OCI-M2 (cell line): ENCODE results near the gene MINDY4.
"Not testable (repeated sequence)": the region's sequence is repeated elsewhere in the genome, so short reads cannot be mapped to it uniquely, and the experiment has no call there.

Experiments used
- DNase-seq: peaks from one replicate; lab custom pipeline; 2025; ENCODE audit not compliant: unreplicated experiment; lab: John Stamatoyannopoulos, UW

The MINDY4 gene

DNA sequence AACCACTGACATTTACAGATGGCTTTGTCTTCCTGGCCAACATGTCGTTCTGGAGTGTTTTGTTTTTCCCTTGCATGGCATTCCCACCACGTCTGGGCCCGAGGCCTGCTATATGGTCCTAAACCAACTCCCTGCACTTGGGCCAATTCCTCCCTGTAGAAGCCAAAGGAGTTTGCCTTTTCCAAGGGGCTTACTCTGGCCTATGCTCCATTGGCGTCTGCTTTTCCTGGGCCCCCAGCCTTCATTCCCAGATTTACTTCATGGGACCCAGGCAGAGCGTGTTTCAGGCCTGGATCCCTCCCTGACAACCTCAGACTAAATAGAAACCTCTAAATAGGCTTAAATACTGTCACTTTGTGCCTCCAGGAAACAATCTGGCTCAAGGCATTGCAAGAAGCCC is 60.7 kb downstream of the MINDY4 start:
- no peak for DNase-seq

DNA sequence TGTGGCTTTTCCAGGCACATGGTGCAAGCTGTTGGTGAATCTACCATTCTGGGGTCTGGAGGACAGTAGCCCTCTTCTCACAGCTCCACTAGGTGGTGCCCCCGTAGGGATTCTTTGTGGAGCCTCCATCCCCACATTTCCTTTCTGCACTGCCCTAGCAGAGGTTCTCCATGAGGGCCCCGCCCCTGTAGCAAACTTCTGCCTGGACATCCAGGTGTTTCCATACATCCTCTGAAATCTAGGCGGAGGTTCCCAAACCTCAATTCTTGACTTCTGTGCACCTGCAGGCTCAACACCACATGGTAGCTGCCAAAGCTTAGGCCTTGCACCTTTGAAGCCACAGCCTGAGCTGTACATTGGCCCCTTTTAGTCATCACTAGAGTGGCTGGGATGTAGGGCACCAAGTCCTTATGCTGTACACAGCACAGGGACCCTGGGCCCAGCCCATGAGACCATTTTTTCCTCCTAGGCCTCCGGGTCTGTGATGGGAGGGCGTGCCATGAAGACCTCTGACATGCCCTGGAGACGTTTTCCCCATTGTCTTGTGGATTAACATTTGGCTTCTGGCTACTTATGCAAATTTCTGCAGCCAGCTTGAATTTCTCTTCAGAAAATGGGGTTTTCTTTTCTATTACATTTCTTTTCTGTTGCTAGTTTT is 62.9 kb downstream of the MINDY4 start:
- DNase-seq = not testable (repeated sequence)

DNA sequence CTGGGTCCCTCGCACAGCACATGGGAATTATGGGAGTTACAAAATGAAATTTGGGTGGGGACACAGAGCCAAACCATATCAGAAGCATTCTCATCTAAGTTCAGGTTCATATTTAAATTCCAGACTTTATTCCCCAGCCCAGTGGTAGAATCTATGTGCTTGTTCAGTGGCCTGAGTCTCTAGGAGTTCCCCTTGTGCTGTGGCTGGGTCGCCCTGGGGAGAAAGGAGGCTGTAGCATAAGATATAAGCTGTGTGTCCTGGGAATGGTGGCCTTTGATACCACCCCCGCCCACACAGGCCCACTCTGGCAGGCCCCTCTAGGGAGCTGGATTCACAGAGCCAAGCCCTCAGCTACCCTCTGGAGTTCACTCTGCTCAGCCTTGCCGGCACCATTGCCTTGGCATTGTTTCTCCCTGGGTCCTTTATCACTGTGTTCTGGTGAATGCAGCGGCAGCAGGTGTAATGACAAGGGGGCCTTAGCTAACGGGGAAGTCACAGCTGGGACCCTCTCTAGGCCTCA is 64.2 kb downstream of the MINDY4 start:
- no peak for DNase-seq

DNA sequence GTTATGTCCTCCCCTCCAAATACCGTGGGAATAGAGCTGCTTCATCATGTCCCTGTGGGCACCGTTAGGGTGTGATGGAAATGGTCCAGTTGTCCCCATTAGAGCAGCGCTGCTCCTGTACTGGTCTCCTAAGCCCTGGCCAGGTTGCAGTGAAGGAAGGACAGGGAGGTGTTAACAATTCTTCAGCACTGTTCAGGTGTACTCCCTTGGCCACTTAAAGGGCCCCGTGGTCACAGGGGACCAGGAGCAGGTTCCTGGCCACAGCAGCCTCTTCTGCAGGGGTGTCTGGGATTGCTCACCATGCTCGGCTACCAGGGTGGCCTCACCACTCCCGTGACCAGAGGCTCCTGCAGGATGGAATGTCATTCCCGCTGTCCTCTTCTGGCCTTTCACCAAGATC is 65.8 kb downstream of the MINDY4 start:
- DNase-seq = no peak

- no peak for DNase-seq
Measured at GRCh38 chr7:30837581-30837980, 66.4 kb downstream of the MINDY4 start.

DNA sequence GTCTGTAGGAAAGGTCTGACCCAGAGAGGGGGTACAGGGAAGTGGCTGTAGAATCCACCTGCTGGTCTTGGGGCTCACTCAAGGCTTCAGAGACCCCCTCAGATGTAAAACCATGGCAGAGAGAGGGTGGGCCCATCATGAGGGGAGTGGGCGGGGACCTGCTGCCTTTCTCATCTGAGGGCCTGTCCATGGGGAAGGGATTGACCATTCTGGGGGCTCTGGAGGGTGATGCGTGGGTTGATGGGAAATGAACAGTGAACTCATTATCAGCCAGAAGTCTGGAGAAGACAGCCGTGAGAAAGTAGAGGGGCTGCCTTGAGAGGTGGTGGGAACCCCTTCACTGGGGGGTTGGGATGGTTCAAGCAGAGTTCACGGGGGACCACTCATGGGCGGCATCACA is 66.8 kb downstream of the MINDY4 start:
- DNase-seq = no peak

GRCh38 chr7:30840141-30841024 is 69.2 kb downstream of the MINDY4 start:
- DNase-seq = no peak

- DNase-seq = no peak
Measured at GRCh38 chr7:30841025-30841735, 70.0 kb downstream of the MINDY4 start.

DNA sequence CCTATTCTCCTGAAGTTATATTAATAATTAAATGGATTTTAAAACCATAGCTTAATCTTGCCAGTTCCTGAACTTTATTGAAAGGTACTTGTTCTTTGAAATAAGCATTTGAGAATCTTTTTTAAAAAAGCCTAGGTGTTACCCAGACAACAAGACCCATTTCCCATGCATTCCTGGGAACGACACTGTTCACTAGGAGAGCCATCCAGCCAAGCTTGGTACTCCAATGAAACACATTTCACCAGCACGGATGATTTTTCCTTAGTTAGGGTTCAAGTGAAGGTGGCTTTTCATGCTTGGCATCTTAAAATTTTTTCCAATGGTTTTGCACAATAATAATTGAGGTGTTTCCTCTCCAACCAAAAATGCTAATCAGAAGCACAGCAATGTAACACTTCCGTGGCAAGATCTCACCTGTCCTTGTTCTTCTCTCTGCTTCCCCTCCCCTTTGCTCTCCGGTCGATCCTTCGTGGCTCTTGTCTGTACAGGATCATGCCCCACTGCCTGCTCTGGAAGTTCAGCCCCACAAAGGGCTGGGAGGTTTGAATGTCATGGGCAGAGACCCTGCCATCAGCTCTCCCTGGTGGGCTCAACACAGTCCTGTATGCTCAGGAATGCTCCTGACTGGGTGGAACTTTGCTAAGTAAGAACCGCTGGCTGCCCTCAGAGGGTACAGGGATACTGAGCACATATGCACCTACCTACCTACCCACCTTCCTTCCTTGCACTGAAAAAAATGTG is 70.8 kb downstream of the MINDY4 start:
- DNase-seq = no peak

GRCh38 chr7:30842542-30843451 is 71.6 kb downstream of the MINDY4 start:
- no peak for DNase-seq

DNA sequence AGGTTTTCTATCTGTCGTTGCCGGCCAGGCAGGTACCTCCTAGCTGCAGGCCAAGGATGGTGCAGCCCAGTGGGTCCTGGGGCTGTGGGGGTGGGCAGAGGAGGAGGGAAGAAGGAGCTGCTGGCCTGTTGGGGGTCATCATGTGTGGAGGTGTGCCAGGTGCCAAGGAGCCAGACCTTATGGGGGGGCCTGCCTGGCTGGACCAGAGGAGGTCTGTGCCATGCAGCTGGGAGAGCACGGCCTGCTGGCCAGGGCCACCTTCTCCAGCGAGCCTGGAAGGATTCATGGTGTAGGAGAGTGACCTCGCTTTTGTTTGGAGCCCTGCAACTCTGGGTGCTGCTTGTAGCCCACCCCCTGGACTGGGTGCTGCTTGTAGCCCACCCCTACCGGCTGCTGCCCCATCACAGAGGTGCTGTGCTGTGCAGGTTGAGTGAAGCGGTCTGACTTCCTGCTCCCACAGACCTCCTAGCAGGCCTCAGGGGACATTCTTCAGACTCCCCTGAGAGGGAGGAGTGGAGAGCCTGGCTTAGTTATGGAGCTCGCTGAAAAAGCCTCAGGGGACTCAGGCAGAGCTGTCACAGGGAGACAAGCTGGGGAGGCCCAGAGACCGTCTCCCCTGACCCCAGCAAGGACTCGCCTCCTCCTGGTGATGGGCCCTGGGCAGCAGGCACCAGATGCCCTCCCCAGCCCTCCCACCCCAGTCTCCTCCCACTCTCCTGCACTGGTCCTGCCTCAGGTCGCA is 72.7 kb downstream of the MINDY4 start:
- no peak for DNase-seq

- no peak for DNase-seq
Measured at GRCh38 chr7:30844483-30844874, 73.3 kb downstream of the MINDY4 start.

GRCh38 chr7:30844916-30845315 is 73.7 kb downstream of the MINDY4 start:
- DNase-seq = no peak

DNA sequence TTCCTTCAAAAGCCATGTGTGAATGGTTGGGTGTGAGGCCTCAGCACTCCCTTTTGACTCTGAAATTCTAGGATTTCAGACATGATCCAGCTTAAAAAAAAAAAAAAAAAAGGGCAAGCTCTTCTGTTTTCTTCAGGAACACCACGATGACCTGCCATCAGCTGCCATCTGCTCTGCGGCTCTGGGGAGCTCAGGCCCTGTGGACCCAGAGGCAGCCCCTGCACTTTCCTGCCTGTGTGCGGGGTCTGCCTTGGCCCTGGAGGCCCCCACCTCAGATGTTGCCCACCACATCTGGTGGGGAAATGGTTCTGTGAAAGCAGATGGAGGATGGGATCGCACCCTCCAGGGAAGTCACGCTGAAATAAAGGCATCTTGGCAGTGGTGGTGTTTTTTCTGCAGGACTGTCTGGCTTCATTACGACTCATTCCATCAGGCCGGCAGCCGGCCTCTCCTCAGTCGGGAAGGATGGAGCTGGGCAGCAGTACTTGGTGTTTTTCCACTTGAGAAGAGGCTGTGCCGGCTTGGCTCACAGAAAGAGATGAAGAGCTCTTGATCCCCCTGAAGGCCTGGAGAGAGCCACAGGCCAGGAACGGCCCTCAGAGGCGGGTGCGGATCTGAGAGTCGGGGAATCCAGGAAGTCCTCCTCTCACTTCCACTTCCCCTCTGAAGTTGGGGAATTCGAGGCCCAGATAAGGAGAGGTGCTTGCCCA is 74.4 kb downstream of the MINDY4 start:
- DNase-seq = no peak

DNA sequence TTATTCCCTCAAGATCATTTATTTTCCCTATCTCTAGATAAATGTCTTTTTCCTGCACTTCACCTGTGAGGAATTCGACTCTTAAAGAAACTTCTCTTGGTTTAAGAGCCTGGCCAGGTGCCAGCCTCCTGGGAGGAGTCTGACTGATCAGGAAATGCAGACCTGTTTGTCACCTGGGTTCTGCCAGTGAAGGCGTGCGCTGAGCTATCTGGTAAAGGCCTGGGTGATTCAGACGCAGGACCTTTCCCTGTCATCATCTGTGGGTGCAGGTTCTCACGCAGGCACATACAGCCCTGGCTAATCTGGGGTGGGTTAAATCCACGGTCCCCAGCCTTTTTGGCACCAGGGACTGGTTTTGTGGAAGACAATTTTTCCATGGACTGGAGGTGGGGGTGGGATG is 75.2 kb downstream of the MINDY4 start:
- DNase-seq = no peak

- no peak for DNase-seq
Measured at GRCh38 chr7:30848121-30848855, 77.1 kb downstream of the MINDY4 start.

- no peak for DNase-seq
Measured at GRCh38 chr7:30849565-30849964, 78.3 kb downstream of the MINDY4 start.

DNA sequence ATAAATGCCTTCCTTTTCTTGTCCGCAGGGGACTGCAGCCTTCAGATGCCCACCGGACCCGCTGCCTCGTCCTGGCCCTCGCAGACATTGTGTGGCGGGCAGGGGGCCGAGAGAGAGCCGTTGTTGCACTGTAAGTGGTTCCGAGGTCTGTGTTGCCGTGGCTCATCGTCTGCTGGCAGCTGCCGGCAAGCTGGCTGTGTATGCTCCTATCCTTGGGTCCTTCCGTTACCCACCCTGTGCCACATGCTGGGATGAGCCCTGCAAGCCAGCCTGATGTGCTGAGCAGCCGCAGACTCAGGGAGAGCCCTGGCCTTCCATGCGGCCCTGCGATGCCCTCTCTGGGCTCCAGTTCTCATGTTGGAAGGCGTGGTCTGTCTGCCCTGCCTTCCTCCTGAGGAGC is 79.2 kb downstream of the MINDY4 start:
- no peak for DNase-seq
